ENCODE measurements around the gene GTF2A1L.
"Not testable (repeated sequence)": the region's sequence is repeated elsewhere in the genome, so short reads cannot be mapped to it uniquely, and the experiment has no call there.

DNA sequence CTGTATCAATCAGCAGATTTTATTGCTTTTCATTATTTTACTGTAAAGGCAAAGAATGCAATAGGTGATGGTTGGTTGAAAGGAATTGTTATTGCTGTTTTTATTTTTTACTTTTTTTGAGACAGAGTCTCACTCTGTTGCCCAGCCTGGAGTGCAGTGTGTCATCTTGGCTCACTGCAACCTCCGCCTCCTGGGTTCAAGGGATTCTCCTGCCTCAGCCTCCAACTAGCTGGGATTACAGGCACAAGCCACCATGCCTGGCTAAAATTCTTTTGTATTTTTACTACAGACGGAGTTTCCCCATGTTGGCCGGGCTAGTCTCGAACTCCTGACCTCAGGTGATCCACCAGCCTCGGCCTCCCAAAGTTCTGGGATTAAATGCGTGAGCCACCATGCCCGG, 20.9 kb upstream of the GTF2A1L start:
- TF ChIP-seq CTCF, POLR2A (IDR thresholded peaks at IDR 0.05): not testable (repeated sequence)

Data from thyroid gland (tissue), 4 donors.